Activated CD4-positive, alpha-beta T cell treated with anti-CD3 and anti-CD28 coated beads for 48 hours (primary cell): Measurements from ENCODE around the gene CASR.
A peak's percentile ranks its signal among the peaks of the same experiment; 100 is the strongest.

ENCODE experiments used
- DNase-seq: peaks from one replicate; pipeline ENCODE4 v3.0.0-alpha.2; 2020

The CASR gene

GRCh38 chr3:122260206-122260605 lies 76.7 kb downstream of the CASR start:
- DNase-seq: no peak

- DNase-seq: no peak
Measured at GRCh38 chr3:122263058-122263457, 79.6 kb downstream of the CASR start.

DNA sequence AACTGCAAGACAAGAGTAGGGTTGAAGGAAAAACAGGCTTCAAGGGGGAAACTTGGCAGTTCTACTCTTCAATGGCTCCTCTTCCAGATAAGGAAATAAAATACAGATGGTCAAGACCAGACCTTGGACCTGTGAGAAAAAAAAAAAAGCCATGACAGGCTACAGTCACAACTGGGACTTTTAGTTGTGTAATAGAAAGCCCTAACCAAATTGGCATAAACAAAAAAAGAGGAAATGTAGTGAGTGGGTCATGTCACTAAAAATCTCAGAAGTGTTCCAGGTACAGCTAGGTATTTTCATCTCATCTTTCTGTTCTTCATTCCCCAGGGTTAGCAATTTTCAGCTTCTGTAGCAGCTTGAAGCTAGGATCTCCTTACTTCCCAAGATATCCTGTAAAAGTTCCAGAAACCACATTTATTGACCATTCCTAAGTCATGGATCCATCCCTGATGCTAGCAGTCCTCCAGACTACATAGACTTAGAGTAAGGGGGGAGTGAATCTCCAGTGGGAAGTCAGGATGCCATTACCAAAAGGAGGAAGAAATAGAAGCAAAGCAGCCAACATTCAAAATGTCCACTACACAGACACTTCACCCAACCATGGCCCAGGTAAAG lies 80.6 kb downstream of the CASR start:
- no peak for DNase-seq

DNA sequence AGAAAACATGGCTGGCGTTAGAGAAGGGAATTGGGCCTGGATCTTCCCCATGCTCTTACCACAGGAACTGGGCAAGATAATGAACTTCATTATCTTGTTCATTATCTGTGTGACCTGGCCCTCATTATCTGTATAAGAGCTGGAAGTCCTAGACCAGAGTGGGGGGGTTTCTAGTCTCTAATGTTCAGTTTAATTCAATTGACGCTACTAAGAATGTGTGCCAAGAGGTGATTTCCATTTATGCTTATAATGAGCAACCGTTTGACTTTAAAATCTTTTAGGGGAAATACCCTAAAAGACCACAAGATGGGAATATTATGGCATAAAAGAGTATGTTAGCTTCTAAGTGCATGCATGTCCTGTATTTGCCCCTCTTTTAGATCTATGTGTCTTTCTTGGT lies 82.5 kb downstream of the CASR start:
- DNase-seq: no peak

DNA sequence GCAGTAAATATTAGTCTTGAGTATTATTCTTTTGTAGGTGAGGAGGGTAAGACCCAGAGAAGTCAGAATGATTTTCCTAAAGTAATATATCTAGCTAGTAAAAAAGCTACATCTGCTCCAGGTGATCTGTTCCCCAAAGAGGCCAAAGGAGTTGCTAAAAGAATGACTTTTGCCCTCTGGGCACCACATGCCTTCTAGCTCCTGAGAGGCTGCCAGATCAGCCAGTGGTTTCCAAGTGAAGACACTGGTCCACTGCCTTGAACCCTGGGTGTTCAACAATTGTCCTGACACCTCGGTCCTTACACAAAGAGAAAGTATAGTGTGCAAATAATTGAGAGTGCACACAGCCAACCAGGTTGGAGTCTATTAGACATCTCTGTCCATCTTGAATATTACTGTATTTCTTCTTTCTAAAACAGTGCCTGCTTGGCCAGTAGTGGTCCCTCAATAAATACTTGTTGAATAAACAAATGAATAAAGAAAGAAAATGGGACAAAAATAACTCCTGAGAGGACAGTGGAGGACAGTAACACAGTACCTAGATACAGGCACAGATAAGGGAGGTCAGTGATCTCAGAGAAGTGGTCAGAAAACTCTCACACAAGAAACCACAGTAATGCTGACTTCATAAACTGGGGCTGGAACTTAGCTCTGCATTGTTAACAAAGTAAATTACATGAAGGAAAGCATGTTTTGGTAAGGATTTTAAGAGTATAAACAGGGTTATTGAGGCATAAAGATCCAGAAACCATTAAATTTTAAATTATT lies 85.0 kb downstream of the CASR start:
- DNase-seq: no peak

GRCh38 chr3:122269045-122269444 lies 85.6 kb downstream of the CASR start:
- no peak for DNase-seq

GRCh38 chr3:122271246-122271898 lies 87.9 kb downstream of the CASR start:
- DNase-seq: no peak

- DNase-seq: no peak
Measured at GRCh38 chr3:122272879-122273278, 89.4 kb downstream of the CASR start.

- DNase-seq: no peak
Measured at GRCh38 chr3:122273498-122273897, 90.0 kb downstream of the CASR start.

DNA sequence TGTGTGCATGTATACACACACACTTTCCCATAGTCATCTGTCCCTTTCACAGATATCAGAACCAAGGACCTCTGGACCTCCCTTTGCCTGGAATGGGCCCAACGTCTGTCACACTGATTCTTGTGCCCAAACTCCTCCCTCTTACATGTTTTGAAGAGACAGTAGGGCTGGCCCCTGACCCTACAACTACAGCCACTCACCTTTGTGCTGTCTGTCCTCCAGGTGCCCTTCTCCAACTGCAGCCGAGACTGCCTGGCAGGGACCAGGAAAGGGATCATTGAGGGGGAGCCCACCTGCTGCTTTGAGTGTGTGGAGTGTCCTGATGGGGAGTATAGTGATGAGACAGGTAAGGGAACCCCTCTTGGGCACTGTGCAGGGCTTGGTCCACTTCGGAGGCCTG lies 98.4 kb downstream of the CASR start:
- DNase-seq: no peak

GRCh38 chr3:122283796-122284445 lies 100.5 kb downstream of the CASR start:
- no peak for DNase-seq

GRCh38 chr3:122284486-122284885 lies 101.0 kb downstream of the CASR start:
- DNase-seq: no peak

GRCh38 chr3:122294359-122294758 lies 110.9 kb downstream of the CASR start:
- no peak for DNase-seq

DNA sequence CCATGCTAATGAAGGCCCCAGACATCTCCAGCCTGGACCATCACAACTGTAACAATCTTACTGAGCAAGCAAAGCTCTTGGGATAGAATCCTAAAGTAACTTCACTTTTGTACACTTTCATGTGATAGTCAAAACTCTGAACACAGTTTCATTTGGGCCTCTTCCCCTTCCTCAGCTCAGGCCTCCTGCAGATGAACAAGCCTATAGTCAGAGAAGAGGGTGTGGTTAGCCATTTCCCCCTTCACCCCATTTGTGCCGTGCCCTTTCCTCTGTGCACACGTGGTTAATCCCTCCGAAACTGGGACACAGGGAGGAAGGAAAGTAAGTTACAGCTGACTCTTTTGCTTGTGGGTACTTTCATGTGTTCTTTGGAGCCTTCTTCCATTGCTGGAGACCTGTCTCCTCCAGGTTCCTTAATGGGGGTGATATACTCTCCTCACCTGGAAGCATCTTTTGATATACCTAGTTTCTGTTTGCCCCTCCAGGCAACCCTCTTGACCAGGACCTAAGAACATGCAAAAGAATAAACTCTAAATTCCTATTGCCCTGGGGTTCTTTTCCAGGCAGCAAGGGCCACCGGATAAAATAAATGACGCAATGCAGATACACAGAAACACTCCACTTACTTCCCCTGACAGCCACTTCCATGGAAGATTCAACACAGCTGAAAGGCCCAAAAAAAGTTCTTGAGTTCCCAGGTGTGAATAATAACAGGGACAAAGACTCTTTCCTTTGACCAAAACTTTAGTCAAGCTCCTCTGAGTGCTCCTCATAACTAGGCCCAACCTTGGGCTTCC lies 112.0 kb downstream of the CASR start:
- no peak for DNase-seq

GRCh38 chr3:122298239-122298638 lies 114.8 kb downstream of the CASR start:
- peak; percentile 39 for DNase-seq

GRCh38 chr3:122299215-122299614 lies 115.7 kb downstream of the CASR start:
- DNase-seq: no peak

- DNase-seq: peak; percentile 55
Measured at GRCh38 chr3:122299872-122300460, 116.5 kb downstream of the CASR start.

GRCh38 chr3:122301063-122301462 lies 117.6 kb downstream of the CASR start:
- DNase-seq: no peak

DNA sequence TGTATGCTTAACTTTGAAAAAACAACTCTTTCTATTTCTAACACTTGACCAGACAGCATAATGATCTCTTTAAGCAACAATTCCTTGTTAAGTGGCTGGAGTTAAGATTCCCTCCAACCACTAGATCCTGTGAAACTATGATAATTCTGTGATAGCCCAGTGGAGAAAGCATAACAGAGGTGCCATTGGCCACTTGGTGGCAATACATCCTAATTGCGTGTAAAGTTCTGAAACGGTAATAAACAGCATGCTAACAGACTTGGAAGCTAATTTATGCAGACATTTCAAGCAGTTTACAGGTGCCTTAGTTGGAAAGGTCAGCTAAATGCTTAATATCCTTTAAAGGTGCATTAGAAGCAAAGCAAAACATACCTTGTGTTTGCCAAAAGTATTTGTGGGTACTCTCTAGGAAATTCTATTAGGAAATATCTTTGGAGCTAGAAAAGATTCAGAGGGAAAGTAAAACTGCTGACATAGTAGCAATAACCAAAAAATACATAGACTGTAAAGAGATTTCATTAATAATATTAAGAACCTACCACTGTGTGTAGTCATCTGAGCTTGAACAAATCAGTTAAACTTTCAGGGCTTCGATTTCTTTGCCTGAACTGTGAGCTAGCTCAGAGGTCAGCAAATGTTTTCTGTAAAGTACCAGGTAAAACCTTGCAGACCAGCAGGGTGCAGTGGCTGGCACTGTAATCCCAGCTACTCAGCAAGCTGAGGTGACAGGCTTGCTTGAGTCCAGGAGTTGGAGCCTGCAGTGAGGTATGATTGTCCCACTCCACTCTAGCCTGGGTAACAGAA lies 122.6 kb downstream of the CASR start:
- DNase-seq: no peak

DNA sequence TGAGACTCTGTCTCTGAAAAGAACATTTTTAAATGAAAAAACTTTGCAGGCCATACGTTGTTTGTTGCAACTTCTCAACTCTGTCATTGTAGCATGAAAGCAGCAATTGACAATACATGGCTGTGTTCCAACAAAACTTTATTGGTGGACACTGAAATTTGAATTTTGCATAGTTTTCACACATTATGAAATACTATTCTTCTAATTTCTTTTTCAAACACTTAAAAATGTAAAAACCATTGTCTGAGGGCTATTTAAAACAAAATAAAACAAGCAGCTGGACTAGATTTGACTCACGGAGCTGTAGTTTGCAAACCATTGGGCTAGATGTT lies 123.1 kb downstream of the CASR start:
- DNase-seq: no peak

- DNase-seq: no peak
Measured at GRCh38 chr3:122307094-122307687, 123.7 kb downstream of the CASR start.
